Measurements from ENCODE around the gene SLC7A11.
"Not testable (repeated sequence)": the region's sequence is repeated elsewhere in the genome, so short reads cannot be mapped to it uniquely, and the experiment has no call there.

The SLC7A11 gene

GRCh38 chr4:138217567-138217966, 24.6 kb downstream of the SLC7A11 start:
- no peak for DNase-seq (ENCODE audit: low read depth, low spot score)
- H3K27ac ChIP-seq = no peak overlapping the region

GRCh38 chr4:138216272-138216867, 25.8 kb downstream of the SLC7A11 start:
- no peak overlapping the region for H3K27ac ChIP-seq
- no peak for DNase-seq (ENCODE audit: low read depth, low spot score)

- DNase-seq (ENCODE audit: low read depth, low spot score); H3K27ac ChIP-seq: not testable (repeated sequence)
Measured at GRCh38 chr4:138210576-138210975, 31.6 kb downstream of the SLC7A11 start.

- peak overlapping the region; percentile 10 for H3K27ac ChIP-seq
- peak; percentile 50 for DNase-seq (ENCODE audit: low read depth, low spot score)
Measured at GRCh38 chr4:138209094-138209493, 33.1 kb downstream of the SLC7A11 start.

GRCh38 chr4:138205531-138206233, 36.5 kb downstream of the SLC7A11 start:
- H3K27ac ChIP-seq = no peak overlapping the region
- no peak for DNase-seq (ENCODE audit: low read depth, low spot score)

- no peak overlapping the region for H3K27ac ChIP-seq
- DNase-seq (ENCODE audit: low read depth, low spot score) = no peak
Measured at GRCh38 chr4:138204507-138204906, 37.6 kb downstream of the SLC7A11 start.

GRCh38 chr4:138202686-138203085, 39.5 kb downstream of the SLC7A11 start:
- H3K27ac ChIP-seq = peak overlapping the region; percentile 90
- DNase-seq (ENCODE audit: low read depth, low spot score) = no peak

- no peak for DNase-seq (ENCODE audit: low read depth, low spot score)
- H3K27ac ChIP-seq = peak overlapping the region; percentile 90
Measured at GRCh38 chr4:138200236-138200590, 41.9 kb downstream of the SLC7A11 start.

GRCh38 chr4:138199568-138200235, 42.4 kb downstream of the SLC7A11 start:
- peak overlapping the region; percentile 90 for H3K27ac ChIP-seq
- DNase-seq (ENCODE audit: low read depth, low spot score) = peak; percentile 80

- no peak overlapping the region for H3K27ac ChIP-seq
- no peak for DNase-seq (ENCODE audit: low read depth, low spot score)
Measured at GRCh38 chr4:138196153-138196552, 46.0 kb downstream of the SLC7A11 start.

GRCh38 chr4:138193963-138194362, 48.2 kb downstream of the SLC7A11 start:
- no peak overlapping the region for H3K27ac ChIP-seq
- no peak for DNase-seq (ENCODE audit: low read depth, low spot score)

GRCh38 chr4:138192113-138192512, 50.0 kb downstream of the SLC7A11 start:
- peak overlapping the region; percentile 26 for H3K27ac ChIP-seq
- no peak for DNase-seq (ENCODE audit: low read depth, low spot score)

GRCh38 chr4:138190452-138190858, 51.7 kb downstream of the SLC7A11 start:
- no peak for DNase-seq (ENCODE audit: low read depth, low spot score)

GRCh38 chr4:138189206-138189605, 52.9 kb downstream of the SLC7A11 start:
- no peak for DNase-seq (ENCODE audit: low read depth, low spot score)
- peak overlapping the region; percentile 62 for H3K27ac ChIP-seq

More at GRCh38 chr4:138190452-138190858, 51.7 kb downstream of the SLC7A11 start:
- peak overlapping the region; percentile 62 for H3K27ac ChIP-seq

- no peak for DNase-seq (ENCODE audit: low read depth, low spot score)
- peak overlapping the region; percentile 62 for H3K27ac ChIP-seq
Measured at GRCh38 chr4:138188406-138189084, 53.6 kb downstream of the SLC7A11 start.

GRCh38 chr4:138185859-138186645, 56.1 kb downstream of the SLC7A11 start:
- DNase-seq (ENCODE audit: low read depth, low spot score) = no peak

GRCh38 chr4:138184886-138185285, 57.3 kb downstream of the SLC7A11 start:
- DNase-seq (ENCODE audit: low read depth, low spot score) = no peak
- H3K27ac ChIP-seq = no peak overlapping the region

More at GRCh38 chr4:138185859-138186645, 56.1 kb downstream of the SLC7A11 start:
- H3K27ac ChIP-seq = no peak overlapping the region

- no peak overlapping the region for H3K27ac ChIP-seq
- no peak for DNase-seq (ENCODE audit: low read depth, low spot score)
Measured at GRCh38 chr4:138182838-138183426, 59.2 kb downstream of the SLC7A11 start.

GRCh38 chr4:138181287-138181686, 60.9 kb downstream of the SLC7A11 start:
- DNase-seq (ENCODE audit: low read depth, low spot score) = no peak
- no peak overlapping the region for H3K27ac ChIP-seq

- no peak for DNase-seq (ENCODE audit: low read depth, low spot score)
- H3K27ac ChIP-seq = no peak overlapping the region
Measured at GRCh38 chr4:138178566-138178965, 63.6 kb downstream of the SLC7A11 start.
